ENCODE measurements around the gene CENPN. TPM values are rescaled to one million over a fixed set of nuclear protein-coding genes. Genes with fewer than 3 reads are reported as not detected.

The CENPN gene
- total and polyA plus RNA-seq, 10 donors = 2.2 to 12.7 (median 6.2) TPM

DNA sequence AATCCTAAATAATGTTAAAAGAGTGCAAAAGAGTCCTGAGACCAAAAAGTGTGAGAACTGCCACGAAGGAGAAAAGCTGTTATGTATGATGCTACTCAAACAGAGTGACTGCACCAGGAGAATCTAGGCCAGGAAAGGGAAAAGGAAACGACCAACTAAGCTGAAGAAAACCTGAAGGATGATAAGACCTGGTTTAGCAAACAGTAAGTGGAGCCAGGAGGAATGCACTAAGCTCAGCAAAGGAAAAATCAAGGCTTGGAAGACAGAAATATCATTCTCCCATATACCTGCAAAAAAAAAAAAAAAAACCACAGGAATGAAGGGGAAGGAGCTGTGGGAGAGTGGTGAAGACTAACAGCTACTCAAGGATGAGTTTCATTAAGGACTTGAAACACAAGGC is 21.4 kb upstream of the CENPN start:
- TF ChIP-seq POLR2AphosphoS5 (IDR thresholded peaks at IDR 0.05) = no peak
- TF ChIP-seq, protein P1, sequence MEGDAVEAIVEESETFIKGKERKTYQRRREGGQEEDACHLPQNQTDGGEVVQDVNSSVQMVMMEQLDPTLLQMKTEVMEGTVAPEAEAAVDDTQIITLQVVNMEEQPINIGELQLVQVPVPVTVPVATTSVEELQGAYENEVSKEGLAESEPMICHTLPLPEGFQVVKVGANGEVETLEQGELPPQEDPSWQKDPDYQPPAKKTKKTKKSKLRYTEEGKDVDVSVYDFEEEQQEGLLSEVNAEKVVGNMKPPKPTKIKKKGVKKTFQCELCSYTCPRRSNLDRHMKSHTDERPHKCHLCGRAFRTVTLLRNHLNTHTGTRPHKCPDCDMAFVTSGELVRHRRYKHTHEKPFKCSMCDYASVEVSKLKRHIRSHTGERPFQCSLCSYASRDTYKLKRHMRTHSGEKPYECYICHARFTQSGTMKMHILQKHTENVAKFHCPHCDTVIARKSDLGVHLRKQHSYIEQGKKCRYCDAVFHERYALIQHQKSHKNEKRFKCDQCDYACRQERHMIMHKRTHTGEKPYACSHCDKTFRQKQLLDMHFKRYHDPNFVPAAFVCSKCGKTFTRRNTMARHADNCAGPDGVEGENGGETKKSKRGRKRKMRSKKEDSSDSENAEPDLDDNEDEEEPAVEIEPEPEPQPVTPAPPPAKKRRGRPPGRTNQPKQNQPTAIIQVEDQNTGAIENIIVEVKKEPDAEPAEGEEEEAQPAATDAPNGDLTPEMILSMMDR (IDR thresholded peaks at IDR 0.05 in 8 of 11, conservative IDR thresholded peaks at IDR 0.05 in 3 of 11) = no peak
- no peak for TF ChIP-seq POLR2A (IDR thresholded peaks at IDR 0.05)
- Histone ChIP-seq H3K27ac (no peak overlapping the region), H3K4me1 (peaks cover 0 to 7% (median 0%) of the 10 kb centered on the region in 6 donors), H3K36me3 (peaks cover 0 to 22% (median 0%) of the 10 kb centered on the region in 6 donors), H3K4me3 (no peak overlapping the region), H3K9me3 (no peaks in the 10 kb centered on the region), H3K27me3 (replicated peaks in 1 of 7) (no peaks in the 10 kb centered on the region)
- WGBS, 5 donors = 30 to 78% (median 38%) methylated on average over 2 of the region's 2 CpGs
- no peak for DNase-seq
- intact Hi-C loops (cut with DNase I; ENCODE audit: low total_unique reads) = no loop called here

DNA sequence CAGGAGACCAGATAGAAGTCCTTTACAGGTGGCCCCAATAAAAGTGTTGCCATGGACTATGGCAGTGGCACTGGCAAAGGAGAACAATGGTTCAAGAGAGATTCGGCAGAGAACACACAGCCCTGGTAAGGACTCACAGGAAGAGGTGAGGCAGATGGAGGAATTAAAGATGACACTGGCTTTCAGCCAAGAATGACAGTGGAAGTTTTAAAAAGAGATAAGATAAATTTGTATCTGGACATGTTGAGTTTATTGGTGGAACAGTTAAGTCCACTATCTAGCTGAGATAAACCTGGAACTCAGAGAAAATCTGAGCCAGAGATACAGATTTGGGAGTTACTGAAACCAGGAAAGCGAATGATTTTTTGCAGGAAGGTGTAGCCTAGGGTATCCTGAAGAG is 20.5 kb upstream of the CENPN start:
- intact Hi-C loops (cut with DNase I; ENCODE audit: low total_unique reads) = no loop called here
- WGBS, 5 donors = 62 to 75% (median 72%) methylated on average over 2 of the region's 2 CpGs
- no peak for DNase-seq

DNA sequence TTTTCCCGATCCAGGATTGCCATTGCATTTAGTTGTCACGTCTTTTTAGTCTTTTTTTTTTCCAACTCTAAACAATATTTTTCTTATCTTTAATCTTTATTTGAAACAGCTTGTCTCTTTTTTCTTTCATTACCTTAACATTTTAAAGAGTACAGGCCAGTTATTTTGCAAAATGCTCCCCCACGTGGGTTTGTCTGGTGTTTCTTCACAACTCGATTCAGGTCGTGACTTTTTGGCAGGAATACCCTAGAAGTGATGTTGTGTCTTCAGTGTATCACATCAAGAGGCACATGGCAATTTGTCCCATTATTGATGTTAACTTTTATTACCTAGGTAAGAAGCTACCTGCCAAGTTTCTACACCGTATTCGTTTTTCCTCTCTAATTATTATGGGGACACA is 18.3 kb upstream of the CENPN start:
- no peaks in the 10 kb centered on the region for H3K27me3 ChIP-seq (replicated peaks in 1 of 7)
- H3K4me1 ChIP-seq = peaks cover 0 to 7% (median 0%) of the 10 kb centered on the region in 6 donors
- H3K27ac ChIP-seq = no peak overlapping the region
- H3K4me3 ChIP-seq = no peak overlapping the region
- TF ChIP-seq, protein P1 (IDR thresholded peaks at IDR 0.05 in 8 of 11, conservative IDR thresholded peaks at IDR 0.05 in 3 of 11) = no peak
- TF ChIP-seq POLR2A (IDR thresholded peaks at IDR 0.05) (no peak), POLR2AphosphoS5 (IDR thresholded peaks at IDR 0.05) (no peak)
- no peaks in the 10 kb centered on the region for H3K9me3 ChIP-seq
- WGBS, 5 donors = 74 to 79% (median 76%) methylated on average over 7 of the region's 7 CpGs
- peaks cover 0 to 38% (median 6%) of the 10 kb centered on the region in 6 donors for H3K36me3 ChIP-seq
- intact Hi-C loops (cut with DNase I; ENCODE audit: low total_unique reads) = no loop called here
- DNase-seq = no peak

More for the DNA sequence above, 20.5 kb upstream of the CENPN start:
- Histone ChIP-seq H3K4me1 (peaks cover 0 to 7% (median 0%) of the 10 kb centered on the region in 6 donors), H3K9me3 (no peaks in the 10 kb centered on the region), H3K27ac (no peak overlapping the region), H3K36me3 (peaks cover 0 to 30% (median 2%) of the 10 kb centered on the region in 6 donors), H3K4me3 (no peak overlapping the region), H3K27me3 (replicated peaks in 1 of 7) (no peaks in the 10 kb centered on the region)
- TF ChIP-seq, protein P1 (IDR thresholded peaks at IDR 0.05 in 8 of 11, conservative IDR thresholded peaks at IDR 0.05 in 3 of 11) = no peak
- no peak for TF ChIP-seq POLR2AphosphoS5 (IDR thresholded peaks at IDR 0.05)
- no peak for TF ChIP-seq POLR2A (IDR thresholded peaks at IDR 0.05)

DNA sequence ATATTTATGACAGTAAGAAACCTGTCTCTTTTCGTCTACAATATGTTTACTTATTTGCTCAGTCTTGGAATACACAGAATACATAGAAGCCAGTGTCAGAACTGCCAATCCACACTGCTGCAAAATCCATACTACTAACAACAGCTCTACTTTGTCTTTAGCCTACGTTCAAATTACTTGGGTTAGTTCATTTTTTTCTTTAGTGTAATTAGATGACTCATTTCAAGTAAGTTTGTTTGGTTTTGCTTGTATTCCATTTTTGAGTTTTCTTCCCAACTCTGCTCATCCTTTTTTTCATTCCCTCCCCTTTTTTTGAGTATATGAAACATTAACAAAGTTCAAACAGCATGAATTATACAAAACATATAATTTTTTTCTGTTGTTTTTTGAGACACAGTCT is 17.2 kb upstream of the CENPN start:
- Histone ChIP-seq H3K4me1 (peaks cover 0 to 7% (median 0%) of the 10 kb centered on the region in 6 donors), H3K27me3 (replicated peaks in 1 of 7) (no peaks in the 10 kb centered on the region), H3K27ac (no peak overlapping the region), H3K36me3 (peaks cover 0 to 41% (median 6%) of the 10 kb centered on the region in 6 donors), H3K9me3 (no peaks in the 10 kb centered on the region), H3K4me3 (no peak overlapping the region)
- no peak for DNase-seq
- intact Hi-C loops (cut with DNase I; ENCODE audit: low total_unique reads) = no loop called here
- 43 to 50% (median 47%) methylated on average over 2 of the region's 2 CpGs for WGBS, 5 donors
- TF ChIP-seq POLR2AphosphoS5 (IDR thresholded peaks at IDR 0.05) (no peak), POLR2A (IDR thresholded peaks at IDR 0.05) (no peak)
- TF ChIP-seq, protein P1 (IDR thresholded peaks at IDR 0.05 in 8 of 11, conservative IDR thresholded peaks at IDR 0.05 in 3 of 11) = no peak
